Measurements from ENCODE around the gene UGT1A5. TPM values are rescaled to one million over a fixed set of nuclear protein-coding genes. Genes with fewer than 3 reads are reported as not detected.

UGT1A5 gene
- total RNA-seq, 1 donor from 2014 or later: not detected

DNA sequence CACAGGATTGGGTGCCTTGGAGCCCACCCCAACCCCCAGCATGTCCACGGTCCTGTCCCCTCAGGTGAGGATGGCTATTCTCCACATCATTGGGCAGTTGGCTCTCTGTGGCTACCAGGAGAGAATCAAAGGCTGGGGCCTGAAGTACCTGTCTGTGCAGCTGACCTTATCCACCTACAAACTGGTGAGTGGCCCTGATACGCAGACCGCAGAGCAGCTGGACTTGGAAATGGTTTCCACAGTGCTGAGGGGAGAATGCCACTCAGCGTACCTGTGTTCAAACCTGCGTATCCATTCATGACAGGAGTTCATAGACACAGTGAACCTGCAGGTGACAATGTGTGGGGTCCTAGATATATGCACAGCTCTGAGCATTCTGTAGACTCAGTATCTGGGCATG lies 87.0 kb downstream of the UGT1A5 start:
- no peak for DNase-seq (ENCODE audit: low read depth)
- H3K36me3 ChIP-seq (ENCODE audit: control insufficient read depth, insufficient read depth, low read length): no peaks in the 10 kb centered on the region
- TF ChIP-seq, protein P1, sequence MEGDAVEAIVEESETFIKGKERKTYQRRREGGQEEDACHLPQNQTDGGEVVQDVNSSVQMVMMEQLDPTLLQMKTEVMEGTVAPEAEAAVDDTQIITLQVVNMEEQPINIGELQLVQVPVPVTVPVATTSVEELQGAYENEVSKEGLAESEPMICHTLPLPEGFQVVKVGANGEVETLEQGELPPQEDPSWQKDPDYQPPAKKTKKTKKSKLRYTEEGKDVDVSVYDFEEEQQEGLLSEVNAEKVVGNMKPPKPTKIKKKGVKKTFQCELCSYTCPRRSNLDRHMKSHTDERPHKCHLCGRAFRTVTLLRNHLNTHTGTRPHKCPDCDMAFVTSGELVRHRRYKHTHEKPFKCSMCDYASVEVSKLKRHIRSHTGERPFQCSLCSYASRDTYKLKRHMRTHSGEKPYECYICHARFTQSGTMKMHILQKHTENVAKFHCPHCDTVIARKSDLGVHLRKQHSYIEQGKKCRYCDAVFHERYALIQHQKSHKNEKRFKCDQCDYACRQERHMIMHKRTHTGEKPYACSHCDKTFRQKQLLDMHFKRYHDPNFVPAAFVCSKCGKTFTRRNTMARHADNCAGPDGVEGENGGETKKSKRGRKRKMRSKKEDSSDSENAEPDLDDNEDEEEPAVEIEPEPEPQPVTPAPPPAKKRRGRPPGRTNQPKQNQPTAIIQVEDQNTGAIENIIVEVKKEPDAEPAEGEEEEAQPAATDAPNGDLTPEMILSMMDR (IDR thresholded peaks at IDR 0.05; ENCODE audit: insufficient read depth, low read length, poor library complexity, severe bottlenecking): no peak
- H3K27me3 ChIP-seq (ENCODE audit: control insufficient read depth, insufficient read depth, low read length): peaks cover 2% of the 10 kb centered on the region
- no peak overlapping the region for H3K4me3 ChIP-seq (ENCODE audit: low read depth, low read length)

DNA sequence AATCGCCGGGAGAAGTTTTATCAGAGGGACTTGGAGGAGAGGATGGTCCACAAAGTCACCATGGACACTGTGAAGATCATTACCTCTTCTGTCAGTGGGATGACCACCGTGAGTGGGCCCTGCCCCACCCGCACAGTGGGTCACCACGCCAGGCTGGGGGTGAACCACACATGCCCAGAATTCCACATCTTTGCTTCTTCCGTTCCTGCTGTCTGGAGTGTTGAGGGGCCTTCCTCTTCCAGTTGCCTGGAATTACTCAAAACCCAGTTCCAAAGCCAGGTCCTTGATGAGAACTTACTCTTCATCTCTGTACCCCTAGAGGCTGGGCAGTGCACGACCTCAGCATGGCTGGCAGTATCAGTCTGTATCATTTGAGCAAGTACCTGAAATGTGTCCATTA lies 87.5 kb downstream of the UGT1A5 start:
- no peak for DNase-seq (ENCODE audit: low read depth)
- Histone ChIP-seq H3K36me3 (ENCODE audit: control insufficient read depth, insufficient read depth, low read length) (no peaks in the 10 kb centered on the region), H3K27me3 (ENCODE audit: control insufficient read depth, insufficient read depth, low read length) (peaks cover 2% of the 10 kb centered on the region), H3K4me3 (ENCODE audit: low read depth, low read length) (no peak overlapping the region)
- TF ChIP-seq, protein P1 (IDR thresholded peaks at IDR 0.05; ENCODE audit: insufficient read depth, low read length, poor library complexity, severe bottlenecking): no peak

DNA sequence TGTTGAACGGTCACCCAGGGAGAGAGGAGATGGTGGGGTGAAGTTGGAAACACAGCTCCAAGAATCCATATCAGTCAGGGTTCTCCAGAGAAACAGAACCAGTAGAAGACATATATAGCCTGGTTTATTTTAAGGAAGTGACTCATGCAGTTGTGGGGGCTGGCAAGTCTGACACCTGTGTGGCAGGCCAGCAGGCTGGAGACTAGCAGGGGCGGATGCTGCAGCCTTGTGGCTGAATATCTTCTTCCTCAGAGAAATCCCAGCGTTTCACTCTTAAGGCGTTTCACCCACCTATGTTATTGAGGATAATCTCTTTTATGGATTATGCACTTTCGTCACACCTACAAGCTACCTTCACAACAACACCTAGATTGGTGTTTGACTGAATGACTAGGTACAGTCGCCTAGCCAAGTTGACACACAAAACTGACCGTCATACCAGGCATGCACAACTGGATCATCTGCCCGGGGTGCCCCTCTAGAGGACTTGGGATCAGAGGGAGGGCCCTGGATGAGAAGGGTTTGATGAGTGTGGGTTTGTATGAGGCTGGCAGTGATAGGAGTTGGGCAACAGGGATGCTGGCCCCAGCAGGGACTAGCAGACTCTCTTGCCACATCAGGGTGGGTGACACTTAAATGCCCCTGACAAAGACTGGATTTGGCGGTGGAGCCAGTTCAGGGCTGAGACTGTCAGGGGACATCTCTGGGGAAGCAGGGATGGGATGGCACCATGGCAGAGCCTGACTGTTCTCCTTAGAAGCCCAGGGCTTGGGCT lies 88.8 kb downstream of the UGT1A5 start:
- H3K4me3 ChIP-seq (ENCODE audit: low read depth, low read length): no peak overlapping the region
- no peaks in the 10 kb centered on the region for H3K36me3 ChIP-seq (ENCODE audit: control insufficient read depth, insufficient read depth, low read length)
- TF ChIP-seq, protein P1 (IDR thresholded peaks at IDR 0.05; ENCODE audit: insufficient read depth, low read length, poor library complexity, severe bottlenecking): no peak
- H3K27me3 ChIP-seq (ENCODE audit: control insufficient read depth, insufficient read depth, low read length): peaks cover 2% of the 10 kb centered on the region
- DNase-seq (ENCODE audit: low read depth): no peak

DNA sequence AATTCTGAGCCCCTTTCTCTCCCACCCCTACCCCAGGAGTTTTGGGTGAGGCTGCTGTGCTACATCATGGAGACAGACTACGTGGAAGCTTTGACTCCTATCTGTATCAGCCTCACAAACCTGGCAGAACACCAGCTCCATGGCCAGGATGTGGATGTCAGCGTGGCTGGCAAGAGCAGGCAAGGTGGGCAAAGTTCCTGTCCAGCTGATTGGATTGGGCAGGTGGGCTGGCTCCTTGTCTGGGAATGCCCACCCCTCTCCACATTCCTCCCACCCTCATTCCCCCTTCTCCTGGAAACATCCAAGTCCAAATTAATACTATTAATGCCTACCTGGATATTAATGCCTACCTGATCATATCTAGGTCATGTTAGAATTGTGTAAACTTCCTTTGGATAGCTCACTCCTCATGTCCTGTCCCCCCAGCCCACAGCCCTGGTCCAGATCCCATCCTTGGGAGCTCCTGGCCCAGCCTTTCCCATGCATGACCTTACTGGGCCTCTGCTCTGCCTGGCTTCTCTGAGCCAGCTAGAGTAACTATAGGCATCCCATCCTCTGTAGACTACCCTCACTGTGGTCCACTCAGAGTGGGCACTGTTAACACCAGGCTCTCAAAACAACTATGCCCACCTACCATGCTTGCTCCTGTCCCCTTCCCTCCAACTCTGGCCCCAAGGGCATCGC lies 89.6 kb downstream of the UGT1A5 start:
- no peak for DNase-seq (ENCODE audit: low read depth)
- TF ChIP-seq, protein P1 (IDR thresholded peaks at IDR 0.05; ENCODE audit: insufficient read depth, low read length, poor library complexity, severe bottlenecking): no peak
- H3K4me3 ChIP-seq (ENCODE audit: low read depth, low read length): no peak overlapping the region
- H3K27me3 ChIP-seq (ENCODE audit: control insufficient read depth, insufficient read depth, low read length): peaks cover 2% of the 10 kb centered on the region
- H3K36me3 ChIP-seq (ENCODE audit: control insufficient read depth, insufficient read depth, low read length): no peaks in the 10 kb centered on the region

DNA sequence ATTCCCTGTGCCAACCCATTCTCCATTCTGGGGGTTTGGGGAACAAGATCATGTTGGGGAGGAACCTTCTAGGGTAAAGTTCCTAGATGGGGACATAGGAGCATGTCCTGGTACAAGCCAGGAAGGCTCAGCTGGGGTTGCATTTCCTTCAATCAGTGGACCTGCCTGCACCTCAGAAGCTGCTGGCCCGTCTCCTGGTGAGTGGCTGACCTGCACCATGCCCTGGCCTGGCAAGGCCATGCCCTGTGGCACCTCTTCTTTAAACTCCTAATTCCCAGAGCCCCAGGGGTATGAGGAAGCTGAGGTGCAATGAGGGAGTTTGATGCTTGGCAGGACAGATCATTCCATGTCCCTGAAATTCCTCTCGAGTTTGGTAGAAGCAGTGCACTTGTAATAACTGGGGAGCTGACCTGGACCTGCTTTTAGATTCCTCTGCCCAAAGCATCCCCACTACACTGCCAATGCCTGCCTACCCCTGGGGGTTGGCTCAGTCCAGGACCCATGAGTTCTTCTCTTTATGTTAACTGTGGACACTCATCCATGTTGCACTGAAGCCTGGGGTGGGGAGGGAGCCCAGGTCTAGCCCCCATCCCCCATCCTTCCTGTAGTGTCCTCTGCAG lies 90.7 kb downstream of the UGT1A5 start:
- TF ChIP-seq, protein P1 (IDR thresholded peaks at IDR 0.05; ENCODE audit: insufficient read depth, low read length, poor library complexity, severe bottlenecking): no peak
- H3K4me3 ChIP-seq (ENCODE audit: low read depth, low read length): no peak overlapping the region
- H3K36me3 ChIP-seq (ENCODE audit: control insufficient read depth, insufficient read depth, low read length): no peaks in the 10 kb centered on the region
- peaks cover 2% of the 10 kb centered on the region for H3K27me3 ChIP-seq (ENCODE audit: control insufficient read depth, insufficient read depth, low read length)
- no peak for DNase-seq (ENCODE audit: low read depth)

Measured in kidney epithelial cell (primary cell).